HFFc6 (cell line): Measurements from ENCODE around the gene BABAM2. TPM values are rescaled to one million over a fixed set of nuclear protein-coding genes. Genes with fewer than 3 reads are reported as not detected.
A peak's percentile ranks its signal among the peaks of the same experiment; 100 is the strongest.

ENCODE experiments used
- DNase-seq: peaks from one replicate; pipeline ENCODE4 v3.0.0-alpha.2; 2018
- H3K27ac Mint-ChIP-seq: 2 replicates; pipeline ENCODE4 v1.8.0; 2020; ENCODE audit warnings: mild to moderate bottlenecking, mixed read lengths
- H3K27me3 Mint-ChIP-seq: 2 replicates; pipeline ENCODE4 v1.8.0; 2021; ENCODE audit warnings: mild to moderate bottlenecking, moderate library complexity, mixed read lengths; ENCODE audit not compliant: insufficient read depth
- H3K36me3 Mint-ChIP-seq: 2 replicates; pipeline ENCODE4 v1.8.0; 2021; ENCODE audit warnings: low read depth, mixed read lengths
- H3K4me1 Mint-ChIP-seq: 2 replicates; pipeline ENCODE4 v1.8.0; 2020; ENCODE audit warnings: low read depth, mixed read lengths
- H3K4me3 Mint-ChIP-seq: 2 replicates; pipeline ENCODE4 v1.8.0; 2020; ENCODE audit warnings: mild to moderate bottlenecking, moderate library complexity, mixed read lengths
- H3K9me3 Mint-ChIP-seq: 2 replicates; pipeline ENCODE4 v1.8.0; 2020; ENCODE audit warnings: mild to moderate bottlenecking, mixed read lengths
- CTCF ChIP-seq: fragments of 200-600 bp; sonication (generic); IDR thresholded peaks from 2 replicates; pipeline ENCODE4 v1.5.0; 2021; ENCODE audit warnings: antibody characterized with exemption, mild to moderate bottlenecking
- total RNA-seq, 6 experiments: library from RNA; stranded (reverse); fragmentation: NEBNext Ultra II Directional; extraction: Animal tissue kit (Norgen Biotek cat#: 25700); gene quantifications; 2 replicates in 1 of 6; 3 replicates in 5 of 6; pipeline ENCODE4 v1.2.3, GENCODE V29; 2021

BABAM2 gene
- total RNA-seq, 6 experiments from 2014 or later, result 30.8 to 46.6 (median 41.2) TPM

DNA sequence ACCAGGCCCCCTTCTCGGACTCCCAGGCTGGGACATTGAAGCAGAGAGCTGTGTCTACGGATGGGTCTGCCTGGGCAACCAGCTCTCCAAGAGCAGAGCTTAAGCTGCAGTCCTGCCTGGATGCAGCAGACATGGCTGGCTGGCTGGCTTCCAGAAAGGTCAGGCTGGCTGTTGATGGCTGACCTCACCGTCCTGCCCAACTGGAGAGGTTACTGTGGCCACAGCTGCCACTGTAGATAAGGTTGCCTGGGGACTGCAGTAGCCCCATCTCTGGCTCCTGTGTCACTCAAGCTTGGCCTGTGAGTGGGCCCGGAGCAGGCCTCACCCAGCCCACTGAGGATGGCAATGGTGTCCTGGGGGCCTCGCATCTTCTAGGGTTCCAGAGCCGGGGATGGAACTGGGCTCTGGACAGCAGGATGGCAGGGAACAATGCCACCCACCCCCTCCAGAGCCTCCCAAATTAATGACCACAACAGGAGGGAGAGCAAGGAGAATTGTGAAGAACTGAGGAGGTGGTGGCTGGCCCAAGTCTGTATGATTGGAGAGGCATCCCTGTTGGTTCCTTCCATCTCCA lies 465.1 kb downstream of the BABAM2 start:
- Mint-ChIP-seq H3K4me1 (peaks cover 35% of the 10 kb centered on the region), H3K27ac (peak overlapping the region; percentile 79), H3K4me3 (no peak overlapping the region), H3K9me3 (no peaks in the 10 kb centered on the region), H3K36me3 (no peaks in the 10 kb centered on the region), H3K27me3 (peaks cover 2% of the 10 kb centered on the region)
- no peak for DNase-seq
- no peak for TF ChIP-seq CTCF

DNA sequence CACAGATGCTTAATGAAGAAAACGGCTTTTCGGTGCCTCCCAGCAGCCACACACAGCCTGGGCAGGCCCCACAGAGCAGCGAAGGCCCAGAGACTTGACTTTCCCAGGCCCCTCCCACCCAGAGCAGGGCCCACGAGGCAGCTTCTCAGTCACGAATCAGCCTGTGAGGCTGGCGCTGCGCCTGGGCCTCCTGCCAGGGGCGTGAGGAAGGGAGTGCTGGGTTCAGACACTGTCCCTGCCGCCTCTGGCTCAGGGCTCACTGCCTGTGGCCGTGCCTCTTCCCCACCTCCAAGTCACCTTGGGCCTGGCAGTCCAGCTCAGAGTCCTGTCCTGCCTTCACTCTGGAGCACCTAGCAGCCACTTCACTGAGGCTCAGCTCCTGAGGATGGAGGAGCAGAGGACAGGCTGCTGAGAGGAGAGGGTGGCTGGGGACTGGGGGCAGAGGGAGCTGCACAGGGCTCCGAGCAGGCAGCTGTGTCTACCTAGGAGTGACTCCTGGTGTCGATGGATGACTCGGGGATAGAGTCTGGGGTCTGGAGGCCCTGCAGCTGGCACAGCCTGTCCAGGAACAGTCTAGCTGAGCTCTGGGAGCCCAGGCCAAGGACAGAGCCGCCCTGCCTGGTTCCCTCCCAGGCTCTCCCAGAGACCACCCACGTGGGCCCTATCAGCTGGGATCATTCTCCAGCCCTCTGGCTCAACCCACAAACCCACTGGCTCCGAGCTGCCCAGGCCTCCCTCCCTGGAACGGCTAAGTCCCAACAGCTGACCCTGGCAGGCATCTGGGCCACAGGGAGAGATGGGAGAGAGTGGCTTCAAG lies 465.8 kb downstream of the BABAM2 start:
- no peak overlapping the region for H3K4me3 Mint-ChIP-seq
- H3K27ac Mint-ChIP-seq, result peak overlapping the region; percentile 79
- no peaks in the 10 kb centered on the region for H3K36me3 Mint-ChIP-seq
- peaks cover 2% of the 10 kb centered on the region for H3K27me3 Mint-ChIP-seq
- peak; percentile 81 for DNase-seq
- H3K4me1 Mint-ChIP-seq, result peaks cover 42% of the 10 kb centered on the region
- H3K9me3 Mint-ChIP-seq, result no peaks in the 10 kb centered on the region
- TF ChIP-seq CTCF, result no peak

GRCh38 chr2:28357055-28357454 lies 466.5 kb downstream of the BABAM2 start:
- H3K27ac Mint-ChIP-seq, result no peak overlapping the region
- H3K27me3 Mint-ChIP-seq, result peaks cover 2% of the 10 kb centered on the region
- H3K4me1 Mint-ChIP-seq, result peaks cover 42% of the 10 kb centered on the region
- H3K4me3 Mint-ChIP-seq, result no peak overlapping the region
- no peak for TF ChIP-seq CTCF
- H3K9me3 Mint-ChIP-seq, result no peaks in the 10 kb centered on the region
- H3K36me3 Mint-ChIP-seq, result no peaks in the 10 kb centered on the region
- no peak for DNase-seq

GRCh38 chr2:28357948-28358667 lies 467.6 kb downstream of the BABAM2 start:
- no peak overlapping the region for H3K27ac Mint-ChIP-seq
- no peaks in the 10 kb centered on the region for H3K9me3 Mint-ChIP-seq
- H3K4me3 Mint-ChIP-seq, result no peak overlapping the region
- H3K27me3 Mint-ChIP-seq, result peaks cover 2% of the 10 kb centered on the region
- peaks cover 47% of the 10 kb centered on the region for H3K4me1 Mint-ChIP-seq
- TF ChIP-seq CTCF, result no peak
- no peaks in the 10 kb centered on the region for H3K36me3 Mint-ChIP-seq
- no peak for DNase-seq

DNA sequence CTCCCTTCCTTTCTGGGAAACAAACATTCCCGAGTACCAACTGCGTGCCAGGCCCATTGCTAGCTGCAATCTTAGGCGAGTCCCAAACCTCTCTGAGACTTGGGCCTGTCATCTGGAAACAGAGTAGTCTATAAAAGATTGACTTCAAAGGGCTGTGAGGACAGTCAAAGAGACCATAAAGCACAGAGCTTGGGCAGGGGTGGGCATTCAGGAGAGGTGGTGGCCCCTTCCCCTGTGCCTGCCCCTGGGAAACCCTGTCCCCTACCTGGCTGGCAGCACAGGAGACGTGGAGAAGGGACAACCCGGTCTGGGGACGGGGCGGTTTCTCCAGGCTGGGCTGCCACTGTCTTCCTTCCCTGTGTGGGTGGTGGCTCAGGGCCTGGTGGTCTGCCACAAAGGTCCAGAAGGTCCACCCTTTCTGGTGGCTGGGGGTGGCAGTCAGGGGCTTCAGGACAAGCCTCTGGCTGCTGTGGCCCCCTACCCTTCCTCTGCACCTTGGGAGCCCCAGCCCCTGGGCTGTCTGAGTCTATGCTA lies 468.2 kb downstream of the BABAM2 start:
- H3K27me3 Mint-ChIP-seq, result peaks cover 2% of the 10 kb centered on the region
- no peak overlapping the region for H3K27ac Mint-ChIP-seq
- no peak overlapping the region for H3K4me3 Mint-ChIP-seq
- H3K9me3 Mint-ChIP-seq, result no peaks in the 10 kb centered on the region
- no peaks in the 10 kb centered on the region for H3K36me3 Mint-ChIP-seq
- no peak for TF ChIP-seq CTCF
- DNase-seq, result no peak
- peaks cover 48% of the 10 kb centered on the region for H3K4me1 Mint-ChIP-seq
